Measurements from ENCODE around the gene KDSR. TPM values are rescaled to one million over a fixed set of nuclear protein-coding genes. Genes with fewer than 3 reads are reported as not detected.
A peak's percentile ranks its signal among the peaks of the same experiment; 100 is the strongest.

KDSR gene
- total and polyA plus RNA-seq, 7 donors: 10.4 to 33.0 (median 21.6) TPM

- WGBS, 3 donors: 78 to 84% (median 80%) methylated on average over 6 of the region's 6 CpGs
- Histone ChIP-seq H3K4me3 (no peak overlapping the region), H3K27ac (peak overlapping the region; percentile 91), H3K36me3 (ENCODE audit: insufficient read depth in 1 of 2, low read depth in 1 of 2) (no peaks in the 10 kb centered on the region), H3K4me1 (peaks cover 69% of the 10 kb centered on the region), H3K9me3 (no peaks in the 10 kb centered on the region), H3K27me3 (ENCODE audit: insufficient read depth in 3 of 3, low read length in 2 of 3) (no peaks in the 10 kb centered on the region)
- no peak for TF ChIP-seq CTCF (IDR thresholded peaks at IDR 0.05)
- DNase-seq: no peak
- no peak for ATAC-seq
- intact Hi-C loops (cut with DNase I): no loop called here
Observed at GRCh38 chr18:63290166-63290820, 76.7 kb downstream of the KDSR start.

GRCh38 chr18:63288311-63288710 lies 78.7 kb downstream of the KDSR start:
- WGBS, 3 donors: 65 to 74% (median 69%) methylated on average over 2 of the region's 2 CpGs
- Histone ChIP-seq H3K27ac (no peak overlapping the region), H3K4me1 (peaks cover 68% of the 10 kb centered on the region)

GRCh38 chr18:63287691-63288220 lies 79.2 kb downstream of the KDSR start:
- no peaks in the 10 kb centered on the region for H3K36me3 ChIP-seq (ENCODE audit: insufficient read depth in 1 of 2, low read depth in 1 of 2)
- H3K4me3 ChIP-seq: no peak overlapping the region
- H3K27me3 ChIP-seq (ENCODE audit: insufficient read depth in 3 of 3, low read length in 2 of 3): no peaks in the 10 kb centered on the region
- H3K4me1 ChIP-seq: peaks cover 63% of the 10 kb centered on the region
- peak overlapping the region; percentile 6 for H3K27ac ChIP-seq
- intact Hi-C loops (cut with DNase I): no loop called here
- no peak for TF ChIP-seq CTCF (IDR thresholded peaks at IDR 0.05)
- no peaks in the 10 kb centered on the region for H3K9me3 ChIP-seq
- DNase-seq (no peak), ATAC-seq (no peak)
- WGBS, 3 donors: 80 to 83% (median 81%) methylated on average over 1 of the region's 1 CpG

More at GRCh38 chr18:63288311-63288710, 78.7 kb downstream of the KDSR start:
- TF ChIP-seq CTCF (IDR thresholded peaks at IDR 0.05): no peak
- H3K36me3 ChIP-seq (ENCODE audit: insufficient read depth in 1 of 2, low read depth in 1 of 2): no peaks in the 10 kb centered on the region
- no peaks in the 10 kb centered on the region for H3K27me3 ChIP-seq (ENCODE audit: insufficient read depth in 3 of 3, low read length in 2 of 3)
- intact Hi-C loops (cut with DNase I): no loop called here
- no peaks in the 10 kb centered on the region for H3K9me3 ChIP-seq
- no peak overlapping the region for H3K4me3 ChIP-seq
- no peak for ATAC-seq
- no peak for DNase-seq

GRCh38 chr18:63286926-63287325 lies 80.1 kb downstream of the KDSR start:
- no peak overlapping the region for H3K27ac ChIP-seq
- no peak for ATAC-seq
- H3K4me3 ChIP-seq: no peak overlapping the region
- intact Hi-C loops (cut with DNase I): no loop called here
- no peaks in the 10 kb centered on the region for H3K36me3 ChIP-seq (ENCODE audit: insufficient read depth in 1 of 2, low read depth in 1 of 2)
- no peak for TF ChIP-seq CTCF (IDR thresholded peaks at IDR 0.05)
- no peak for DNase-seq
- H3K4me1 ChIP-seq: peaks cover 57% of the 10 kb centered on the region
- no peaks in the 10 kb centered on the region for H3K27me3 ChIP-seq (ENCODE audit: insufficient read depth in 3 of 3, low read length in 2 of 3)
- H3K9me3 ChIP-seq: no peaks in the 10 kb centered on the region
- 49 to 71% (median 62%) methylated on average over 4 of the region's 4 CpGs for WGBS, 3 donors
